Hypothalamus (tissue), 51 donors: Measurements from ENCODE around the gene GALNT2.

ENCODE experiments used
- DNase-seq, 51 donors: peaks; one replicate each; lab custom pipeline; 2025; lab: John Stamatoyannopoulos, UW

GALNT2 gene

GRCh38 chr1:230070321-230071208, 3.5 kb downstream of the GALNT2 start:
- no peak for DNase-seq

- DNase-seq: no peak
Measured at GRCh38 chr1:230071316-230071715, 4.3 kb downstream of the GALNT2 start.

DNA sequence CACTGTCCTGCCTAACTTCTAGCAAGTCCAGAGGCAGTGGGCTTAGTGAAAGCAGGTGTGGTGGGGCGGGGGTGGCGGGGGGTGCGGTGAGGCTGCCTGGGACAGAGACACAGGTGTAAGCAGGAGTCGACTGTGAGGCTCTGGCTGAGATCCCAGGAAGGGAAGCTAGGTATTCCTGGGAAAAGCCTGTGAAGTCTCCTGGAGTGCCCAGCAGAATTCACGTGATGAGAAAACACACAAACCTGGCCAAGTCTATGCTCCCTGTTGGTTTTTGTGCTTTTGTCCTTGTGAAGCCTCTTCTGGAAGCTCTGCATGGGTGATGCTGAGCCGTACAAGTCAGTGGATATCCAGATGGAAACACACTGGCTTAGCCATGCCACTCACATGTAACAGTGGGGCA, 5.3 kb downstream of the GALNT2 start:
- DNase-seq: no peak

DNA sequence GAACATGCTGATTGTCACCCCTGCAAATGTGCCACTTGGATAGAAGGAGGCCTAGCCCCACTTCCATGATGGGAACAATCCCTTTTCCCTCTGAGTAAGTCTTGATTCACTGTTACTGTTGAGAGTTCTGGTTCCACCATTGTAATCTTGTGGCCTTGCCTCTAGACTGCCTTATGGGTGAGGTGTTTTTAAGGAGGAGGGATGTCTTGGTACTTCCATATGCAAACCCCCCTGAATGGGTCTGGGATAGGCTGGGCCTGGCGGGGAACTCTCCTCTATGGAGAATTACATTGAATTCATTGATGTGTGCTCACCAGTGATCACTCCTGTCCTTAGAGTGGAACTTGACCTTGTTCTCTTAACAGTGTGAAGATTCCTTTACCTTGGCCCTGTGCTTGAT, 5.8 kb downstream of the GALNT2 start:
- no peak for DNase-seq

- DNase-seq: peak in 28 of 51 donors; percentile 8 to 70 (median 36)
Measured at GRCh38 chr1:230073371-230074035, 6.5 kb downstream of the GALNT2 start.

DNA sequence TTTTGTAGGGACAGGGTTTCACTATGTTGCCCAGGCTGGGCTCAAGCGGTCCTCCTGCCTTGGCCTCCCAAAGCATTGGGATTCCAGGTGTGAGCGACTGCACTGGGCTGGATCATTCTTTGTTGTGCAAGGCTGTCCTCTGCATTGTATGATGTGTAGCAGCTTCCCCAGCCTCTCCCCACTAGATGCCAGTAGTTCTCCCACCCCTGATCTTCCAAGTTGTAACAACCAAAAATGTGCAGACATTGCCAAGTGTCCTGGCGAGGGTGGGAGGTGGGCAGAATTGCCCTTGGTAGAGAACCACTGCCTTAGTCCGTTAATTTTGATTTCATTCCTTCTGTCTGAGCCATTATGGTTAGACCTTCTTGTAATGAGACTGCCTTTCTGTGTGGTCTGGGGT, 7.2 kb downstream of the GALNT2 start:
- no peak for DNase-seq

DNA sequence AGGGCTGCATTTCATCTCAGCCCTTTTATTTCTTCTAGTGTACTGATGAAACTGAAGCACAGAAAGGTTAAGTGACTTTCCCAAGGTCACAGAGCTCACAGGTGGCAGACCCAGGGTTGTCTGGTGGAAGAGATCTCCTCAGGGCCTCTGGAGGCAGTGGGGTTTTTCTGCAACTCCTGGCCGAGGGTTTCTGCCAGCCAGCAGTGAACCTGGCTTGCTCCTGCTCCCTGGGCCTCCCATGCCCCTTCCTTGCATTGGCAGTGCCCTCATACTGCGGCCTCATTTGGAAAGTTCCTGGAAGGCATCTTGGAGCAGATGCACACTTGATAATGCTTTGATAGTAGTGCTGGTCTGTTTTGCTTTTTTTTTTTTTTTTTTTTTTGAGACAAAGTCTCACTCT, 7.7 kb downstream of the GALNT2 start:
- DNase-seq: no peak

- DNase-seq: no peak
Measured at GRCh38 chr1:230076121-230076520, 9.1 kb downstream of the GALNT2 start.

DNA sequence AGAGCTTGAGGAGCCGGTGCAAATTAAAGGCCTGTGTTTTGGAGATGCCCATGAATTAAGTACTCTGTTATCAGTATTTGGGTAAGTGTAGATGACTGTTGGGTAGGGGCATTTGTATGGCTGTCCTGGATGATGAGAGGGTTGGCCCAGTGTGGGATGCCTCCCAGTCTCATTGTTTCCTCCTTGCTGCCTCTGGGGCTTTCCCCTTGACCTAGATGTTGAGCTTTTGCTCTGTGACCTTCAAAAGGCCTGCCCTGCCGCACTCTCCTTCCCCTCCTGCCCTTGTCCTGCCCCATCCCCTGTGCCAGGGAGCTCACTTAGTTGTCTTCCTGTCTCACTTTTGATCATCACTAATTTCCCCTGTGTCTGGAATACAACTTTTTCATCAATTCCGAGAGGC, 10.0 kb downstream of the GALNT2 start:
- DNase-seq: no peak

GRCh38 chr1:230077436-230078213, 10.6 kb downstream of the GALNT2 start:
- no peak for DNase-seq

- DNase-seq: no peak
Measured at GRCh38 chr1:230079199-230080024, 12.4 kb downstream of the GALNT2 start.

DNA sequence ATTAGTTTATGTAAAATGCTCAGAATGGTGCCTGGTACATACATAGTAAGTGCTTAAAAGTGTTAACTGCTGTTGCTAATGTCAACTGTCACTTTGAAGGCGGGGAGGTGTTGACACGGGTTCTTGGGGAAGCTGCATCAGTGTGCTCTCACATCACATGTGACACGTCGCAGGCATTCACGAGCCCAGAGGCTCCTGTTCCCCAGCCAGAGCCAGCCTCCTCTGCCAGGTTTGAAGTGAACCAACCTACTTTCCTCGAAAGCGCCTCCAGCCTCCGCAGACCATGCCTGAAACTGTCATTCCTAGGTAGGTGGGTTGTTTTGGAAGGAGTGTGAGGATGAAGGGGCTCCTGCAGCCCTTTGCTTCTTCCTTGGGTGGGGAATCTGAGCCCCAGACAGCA, 13.8 kb downstream of the GALNT2 start:
- DNase-seq: peak in 1 of 51 donors; percentile 14

DNA sequence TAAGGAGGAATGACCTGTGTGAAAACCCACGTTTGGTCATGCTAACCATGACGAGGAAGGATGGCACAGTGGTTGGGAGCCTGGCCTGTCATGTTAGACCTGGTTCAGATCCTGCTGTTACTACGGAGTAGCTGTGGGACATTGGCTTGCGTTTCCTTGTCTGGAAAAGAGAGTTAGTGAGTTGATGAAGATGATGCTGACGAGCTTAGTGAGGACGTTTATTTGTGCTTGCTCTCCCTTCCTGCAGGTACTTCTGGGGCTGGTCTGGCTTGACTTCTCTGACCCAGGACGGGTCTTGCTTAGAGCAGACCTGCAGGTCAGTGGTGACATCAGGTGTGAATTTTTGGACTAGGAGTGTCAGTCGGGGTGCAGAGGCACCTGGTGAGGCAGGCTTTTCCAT, 14.7 kb downstream of the GALNT2 start:
- no peak for DNase-seq

DNA sequence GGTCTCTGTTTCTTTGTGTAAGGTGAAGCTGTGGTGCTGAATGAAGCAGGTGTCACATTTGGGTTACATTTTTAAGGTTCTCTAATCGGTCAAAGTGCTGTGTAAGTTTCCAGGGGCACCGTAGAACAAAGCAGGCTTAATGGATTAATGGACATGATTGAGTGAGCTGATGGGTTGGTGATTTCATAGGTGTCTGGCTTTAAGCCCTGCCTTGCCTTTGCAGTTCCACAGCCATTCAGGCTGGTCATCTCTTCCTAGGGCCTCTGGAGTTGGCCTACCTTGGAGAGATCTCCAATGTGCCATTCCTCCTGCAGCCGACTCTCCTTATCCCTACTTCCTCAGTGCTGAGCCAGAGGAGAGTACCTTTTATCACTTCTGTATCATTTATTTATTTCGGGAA, 15.2 kb downstream of the GALNT2 start:
- no peak for DNase-seq

DNA sequence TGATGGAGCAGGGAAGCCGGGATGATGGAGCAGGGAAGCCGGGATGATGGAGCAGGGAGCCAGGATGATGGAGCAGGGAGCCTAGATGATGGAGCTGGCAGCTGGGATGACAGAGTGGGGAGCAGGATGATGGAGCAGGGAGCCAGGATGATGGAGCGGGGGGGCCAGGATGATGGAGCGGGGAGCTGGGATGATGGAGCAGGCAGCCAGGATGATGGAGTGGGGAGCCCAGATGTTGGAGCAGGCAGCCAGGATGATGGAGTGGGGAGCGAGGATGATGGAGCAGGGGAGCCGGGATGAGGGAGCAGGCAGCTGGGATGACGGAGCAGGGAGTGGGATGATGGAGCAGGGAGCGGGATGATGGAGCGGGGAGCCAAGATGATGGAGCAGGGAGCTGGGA, 16.0 kb downstream of the GALNT2 start:
- DNase-seq: no peak

GRCh38 chr1:230083746-230084407, 16.8 kb downstream of the GALNT2 start:
- DNase-seq: no peak

- DNase-seq: peak in 10 of 51 donors; percentile 22 to 66 (median 42)
Measured at GRCh38 chr1:230084408-230085177, 17.6 kb downstream of the GALNT2 start.

- no peak for DNase-seq
Measured at GRCh38 chr1:230085178-230085515, 18.1 kb downstream of the GALNT2 start.

DNA sequence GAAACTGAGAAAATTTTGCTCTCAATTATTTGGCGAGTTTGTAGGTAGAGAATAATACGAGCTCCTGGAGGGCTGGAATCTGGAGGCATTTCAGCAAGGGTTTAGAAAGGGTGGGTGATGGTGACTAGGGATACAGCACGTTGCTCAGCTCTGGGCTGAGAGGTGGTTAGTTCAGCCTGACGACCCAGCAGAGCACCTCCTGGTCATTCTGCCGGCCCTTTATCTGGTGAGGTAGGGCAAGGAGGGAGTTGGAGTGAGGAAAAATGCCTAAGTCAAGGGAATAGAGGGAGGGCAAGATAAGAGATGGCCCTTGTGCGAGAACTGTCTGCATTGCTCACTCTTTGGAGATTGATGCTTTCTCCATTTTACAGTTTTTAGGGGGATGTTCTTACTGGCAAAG, 19.1 kb downstream of the GALNT2 start:
- DNase-seq: no peak
